T1000 (cell line): ENCODE results near the gene EDARADD.
A peak's percentile ranks its signal among the peaks of the same experiment; 100 is the strongest.

Experiments
- DNase-seq: peaks from one replicate; lab custom pipeline; 2025; ENCODE audit warnings: mixed read lengths; lab: John Stamatoyannopoulos, UW

Gene EDARADD

GRCh38 chr1:236514703-236515442 is 120.8 kb downstream of the EDARADD start:
- DNase-seq: no peak

GRCh38 chr1:236515443-236515958 is 121.4 kb downstream of the EDARADD start:
- DNase-seq: no peak

- no peak for DNase-seq
Measured at GRCh38 chr1:236516929-236517704, 123.0 kb downstream of the EDARADD start.

GRCh38 chr1:236518322-236518721 is 124.2 kb downstream of the EDARADD start:
- DNase-seq: no peak

GRCh38 chr1:236520445-236521005 is 126.4 kb downstream of the EDARADD start:
- DNase-seq: no peak

- DNase-seq: no peak
Measured at GRCh38 chr1:236522937-236523703, 129.0 kb downstream of the EDARADD start.

- peak; percentile 36 for DNase-seq
Measured at GRCh38 chr1:236523704-236524141, 129.6 kb downstream of the EDARADD start, which contains the start of gene LGALS8. Gene LGALS8 (plus strand): TSS chr1:236523982. CDS start chr1:236526071, 2,089 bp downstream.

- peak; percentile 35 for DNase-seq
Measured at GRCh38 chr1:236524142-236524894, 130.2 kb downstream of the EDARADD start.

- no peak for DNase-seq
Measured at GRCh38 chr1:236524895-236525184, 130.8 kb downstream of the EDARADD start.

GRCh38 chr1:236526079-236526478 is 132.0 kb downstream of the EDARADD start:
- DNase-seq: no peak

- no peak for DNase-seq
Measured at GRCh38 chr1:236530286-236530685, 136.2 kb downstream of the EDARADD start.

- no peak for DNase-seq
Measured at GRCh38 chr1:236530959-236531358, 136.9 kb downstream of the EDARADD start.

- no peak for DNase-seq
Measured at GRCh38 chr1:236532850-236533249, 138.8 kb downstream of the EDARADD start.

- DNase-seq: no peak
Measured at GRCh38 chr1:236534151-236534651, 140.1 kb downstream of the EDARADD start.
